MM.1S (cell line): ENCODE measurements around the gene PCSK9.

Source experiments
- DNase-seq: peaks from one replicate; pipeline ENCODE4 v3.0.0-alpha.2; 2015
- H2AFZ ChIP-seq: fragments of 300-600 bp; sonication (generic); 2 replicates; pipeline ENCODE4 v1.6.0; 2016; ENCODE audit warnings: antibody characterized with exemption, low read length
- H3F3A ChIP-seq: fragments of 300-600 bp; sonication (generic); 2 replicates; pipeline ENCODE4 v1.6.1; 2016; ENCODE audit warnings: mild to moderate bottlenecking, antibody characterized with exemption, low read length, moderate library complexity, mixed read lengths; ENCODE audit not compliant: insufficient read depth
- H3K27ac ChIP-seq: fragments of 300-600 bp; sonication (generic); 2 replicates; pipeline ENCODE4 v1.5.1; 2016; ENCODE audit warnings: mild to moderate bottlenecking, low read length
- H3K27me3 ChIP-seq: fragments of 300-600 bp; sonication (generic); replicated peaks from 2 replicates; pipeline ENCODE4 v1.6.0; 2016; ENCODE audit warnings: low read length; ENCODE audit not compliant: insufficient read depth
- H3K36me3 ChIP-seq: fragments of 300-600 bp; sonication (generic); replicated peaks from 2 replicates; pipeline ENCODE4 v1.6.1; 2016; ENCODE audit warnings: mild to moderate bottlenecking, low read length, mixed read lengths; ENCODE audit not compliant: insufficient read depth
- H3K4me1 ChIP-seq: fragments of 300-600 bp; sonication (generic); 2 replicates; pipeline ENCODE4 v1.6.1; 2016; ENCODE audit warnings: low read length, mixed read lengths
- H3K4me2 ChIP-seq: fragments of 300-600 bp; sonication (generic); 2 replicates; pipeline ENCODE4 v1.6.0; 2016; ENCODE audit warnings: low read depth, low read length
- H3K4me3 ChIP-seq: fragments of 300-600 bp; sonication (generic); 2 replicates; pipeline ENCODE4 v1.5.1; 2016; ENCODE audit warnings: low read length, mixed read lengths
- H3K79me2 ChIP-seq: fragments of 300-600 bp; sonication (generic); 2 replicates; pipeline ENCODE4 v1.6.1; 2016; ENCODE audit warnings: mixed run types, low read length, mixed read lengths
- H3K9ac ChIP-seq: fragments of 300-600 bp; sonication (generic); 2 replicates; pipeline ENCODE4 v1.6.1; 2016; ENCODE audit warnings: low read length, mixed read lengths
- H3K9me2 ChIP-seq: fragments of 300-600 bp; sonication (generic); replicated peaks from 2 replicates; pipeline ENCODE4 v1.6.1; 2016; ENCODE audit warnings: mild to moderate bottlenecking, low read length, mixed read lengths; ENCODE audit not compliant: insufficient read depth
- H3K9me3 ChIP-seq: fragments of 300-600 bp; sonication (generic); replicated peaks from 2 replicates; pipeline ENCODE4 v1.6.1; 2016; ENCODE audit warnings: mild to moderate bottlenecking, low read length, mixed read lengths; ENCODE audit not compliant: insufficient read depth
- H4K20me1 ChIP-seq: fragments of 300-600 bp; sonication (generic); 2 replicates; pipeline ENCODE4 v1.6.1; 2016; ENCODE audit warnings: mild to moderate bottlenecking, low read length, moderate library complexity, mixed read lengths; ENCODE audit not compliant: insufficient read depth
- CTCF ChIP-seq: fragments of 300-600 bp; sonication (generic); IDR thresholded peaks from 2 replicates; pipeline ENCODE4 v1.5.1; 2016; ENCODE audit warnings: antibody characterized with exemption, low read length, mixed read lengths
- EZH2 ChIP-seq: fragments of 300-600 bp; sonication (generic); optimal IDR thresholded peaks from 2 replicates; pipeline ENCODE3; 2017; ENCODE audit warnings: low read depth, mild to moderate bottlenecking, antibody characterized with exemption, low read length, mixed read lengths
- EZH2phosphoT487 ChIP-seq: fragments of 300-600 bp; sonication (generic); IDR thresholded peaks from 2 replicates; pipeline ENCODE4 v1.6.1; 2018; ENCODE audit warnings: antibody characterized with exemption, low read length

PCSK9 gene

GRCh38 chr1:55049914-55050278 is 10.5 kb downstream of the PCSK9 start:
- TF ChIP-seq EZH2 (no peak), EZH2phosphoT487 (no peak), CTCF (no peak)
- Histone ChIP-seq H3K9ac (no peak overlapping the region), H3K4me2 (no peak overlapping the region), H3K9me2 (no peaks in the 10 kb centered on the region), H3K27ac (no peak overlapping the region), H2AFZ (no peak overlapping the region), H4K20me1 (no peaks in the 10 kb centered on the region), H3K4me3 (no peak overlapping the region), H3K27me3 (no peaks in the 10 kb centered on the region), H3F3A (no peaks in the 10 kb centered on the region), H3K36me3 (no peaks in the 10 kb centered on the region), H3K9me3 (no peaks in the 10 kb centered on the region), H3K79me2 (no peaks in the 10 kb centered on the region), H3K4me1 (no peaks in the 10 kb centered on the region)
- DNase-seq = no peak

GRCh38 chr1:55050283-55050682 is 10.9 kb downstream of the PCSK9 start:
- Histone ChIP-seq H3K4me2 (no peak overlapping the region), H3K27ac (no peak overlapping the region), H2AFZ (no peak overlapping the region), H4K20me1 (no peaks in the 10 kb centered on the region), H3K9me3 (no peaks in the 10 kb centered on the region), H3K79me2 (no peaks in the 10 kb centered on the region), H3F3A (no peaks in the 10 kb centered on the region), H3K4me3 (no peak overlapping the region), H3K9ac (no peak overlapping the region), H3K36me3 (no peaks in the 10 kb centered on the region), H3K27me3 (no peaks in the 10 kb centered on the region), H3K4me1 (no peaks in the 10 kb centered on the region), H3K9me2 (no peaks in the 10 kb centered on the region)
- TF ChIP-seq CTCF (no peak), EZH2phosphoT487 (no peak), EZH2 (no peak)
- no peak for DNase-seq

GRCh38 chr1:55051169-55051568 is 11.8 kb downstream of the PCSK9 start:
- DNase-seq = no peak
- Histone ChIP-seq H3K79me2 (no peaks in the 10 kb centered on the region), H3K9ac (no peak overlapping the region), H3K4me3 (no peak overlapping the region), H3K4me2 (no peak overlapping the region), H3K27ac (no peak overlapping the region), H3K27me3 (no peaks in the 10 kb centered on the region), H3K36me3 (no peaks in the 10 kb centered on the region), H3K9me3 (no peaks in the 10 kb centered on the region), H2AFZ (no peak overlapping the region), H3K9me2 (no peaks in the 10 kb centered on the region), H3K4me1 (no peaks in the 10 kb centered on the region), H3F3A (no peaks in the 10 kb centered on the region), H4K20me1 (no peaks in the 10 kb centered on the region)
- no peak for TF ChIP-seq CTCF
- TF ChIP-seq EZH2 = no peak
- TF ChIP-seq EZH2phosphoT487 = no peak

GRCh38 chr1:55051621-55052020 is 12.3 kb downstream of the PCSK9 start:
- no peak overlapping the region for H3K9ac ChIP-seq
- no peaks in the 10 kb centered on the region for H3K4me1 ChIP-seq
- TF ChIP-seq EZH2phosphoT487 = no peak
- no peak for TF ChIP-seq EZH2
- no peak for TF ChIP-seq CTCF
- no peaks in the 10 kb centered on the region for H3F3A ChIP-seq
- DNase-seq = no peak
- no peaks in the 10 kb centered on the region for H3K79me2 ChIP-seq
- no peak overlapping the region for H3K4me2 ChIP-seq
- no peak overlapping the region for H2AFZ ChIP-seq
- no peaks in the 10 kb centered on the region for H4K20me1 ChIP-seq
- H3K27me3 ChIP-seq = no peaks in the 10 kb centered on the region
- no peak overlapping the region for H3K4me3 ChIP-seq
- H3K27ac ChIP-seq = no peak overlapping the region
- no peaks in the 10 kb centered on the region for H3K36me3 ChIP-seq
- no peaks in the 10 kb centered on the region for H3K9me3 ChIP-seq
- no peaks in the 10 kb centered on the region for H3K9me2 ChIP-seq
